Head of caudate nucleus (tissue), 42 donors: ENCODE results near the gene IAH1.
"Not testable (repeated sequence)": the region's sequence is repeated elsewhere in the genome, so short reads cannot be mapped to it uniquely, and the experiment has no call there.

ENCODE experiments used
- DNase-seq, 42 donors: peaks; one replicate each; pipeline versions ENCODE4 v3.0.0 to v3.0.0-alpha.2; 2020 to 2021; ENCODE audit warnings: mixed read lengths in 7 of 42
- intact Hi-C: fragments of 100-400 bp; cut with DNase I; formaldehyde crosslinking; loops from one replicate; pipeline ENCODE4 v1.15.0; 2022

IAH1 gene

DNA sequence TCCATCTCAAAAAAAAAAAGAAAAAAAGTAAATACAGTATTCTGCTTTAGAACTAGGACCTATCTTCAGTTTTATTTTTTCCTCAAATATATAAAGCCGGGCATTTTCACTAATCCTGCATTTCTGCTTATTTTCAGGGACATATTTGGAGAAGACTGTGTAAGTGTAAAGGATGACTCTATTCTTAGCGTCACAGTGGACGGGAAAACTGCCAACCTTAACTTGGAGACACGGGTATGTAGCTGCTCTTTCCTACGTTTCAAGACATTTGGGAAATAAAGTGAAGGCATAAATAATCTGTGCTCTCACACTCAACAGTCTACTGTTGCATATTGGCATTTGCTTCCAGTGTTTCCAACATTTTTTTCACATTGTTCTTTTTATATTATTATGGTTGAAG, 3.1 kb upstream of the IAH1 start:
- DNase-seq, result no peak
- intact Hi-C loops, result loop anchor here (10.0 kb wide), 3 partner anchors 46 to 164 kb away; partner anchors contain the start of genes ADAM17, CPSF3, ITGB1BP1 and YWHAQ

DNA sequence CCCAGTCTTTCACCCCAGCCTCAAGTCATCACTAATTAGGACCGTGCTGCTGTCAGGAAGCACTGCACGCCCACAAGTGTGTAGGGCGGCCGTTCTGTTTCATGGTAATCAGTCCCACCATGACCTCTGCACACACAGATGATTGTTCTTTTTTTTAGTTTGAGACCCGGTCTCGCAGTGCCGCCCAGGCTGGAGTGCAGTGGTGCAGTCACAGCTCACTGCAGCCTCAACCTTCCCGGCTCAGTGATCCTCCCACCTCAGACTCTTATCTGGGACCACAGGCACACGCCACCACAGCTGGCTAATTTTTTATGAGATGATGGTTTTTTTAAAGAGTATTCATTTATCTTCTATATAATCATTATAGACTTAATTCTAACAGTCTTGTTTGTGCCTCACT, 1.8 kb upstream of the IAH1 start:
- DNase-seq, result no peak
- intact Hi-C loops, result loop anchor here (10.0 kb wide), 3 partner anchors 48 to 162 kb away; partner anchors contain the start of genes ADAM17, CPSF3, ITGB1BP1 and YWHAQ

DNA sequence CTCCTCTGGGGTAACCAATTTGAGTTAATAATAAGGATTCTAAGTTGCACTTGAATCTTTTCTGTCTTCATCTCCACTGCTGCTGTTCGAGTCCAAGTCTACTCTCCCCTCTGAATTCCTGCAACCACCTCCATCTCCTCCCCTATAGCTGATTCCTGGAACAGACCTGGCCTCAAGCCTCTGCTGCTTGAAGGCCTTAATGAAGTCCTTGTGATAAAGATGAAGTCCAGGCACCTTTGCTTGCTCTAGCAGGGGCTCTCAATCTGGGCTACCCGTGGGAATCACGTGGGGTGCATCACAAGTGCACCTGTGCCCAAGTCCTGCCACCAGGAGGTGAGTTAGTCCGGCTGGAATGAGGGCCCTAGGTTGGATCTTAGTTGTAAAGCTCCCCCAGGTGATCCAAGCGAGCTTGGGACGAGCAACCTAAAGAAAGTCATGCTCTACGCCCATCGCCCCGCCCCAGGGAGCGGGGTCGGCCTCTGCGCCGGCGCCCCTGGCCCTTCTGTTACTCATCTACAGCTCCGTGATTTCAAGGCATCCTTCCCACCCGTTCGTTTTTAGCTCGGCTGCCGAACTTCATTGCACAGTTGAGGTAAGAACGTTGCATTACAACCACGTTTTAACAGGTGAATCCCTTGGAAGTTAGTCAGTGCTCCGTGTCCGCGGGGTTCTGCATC, 905 bp upstream of the IAH1 start:
- peak in 13 of 42 donors; percentile 9 to 50 (median 22) for DNase-seq
- intact Hi-C loops, result loop anchor here (10.0 kb wide), 3 partner anchors 49 to 161 kb away; partner anchors contain the start of genes ADAM17, CPSF3, ITGB1BP1 and YWHAQ

DNA sequence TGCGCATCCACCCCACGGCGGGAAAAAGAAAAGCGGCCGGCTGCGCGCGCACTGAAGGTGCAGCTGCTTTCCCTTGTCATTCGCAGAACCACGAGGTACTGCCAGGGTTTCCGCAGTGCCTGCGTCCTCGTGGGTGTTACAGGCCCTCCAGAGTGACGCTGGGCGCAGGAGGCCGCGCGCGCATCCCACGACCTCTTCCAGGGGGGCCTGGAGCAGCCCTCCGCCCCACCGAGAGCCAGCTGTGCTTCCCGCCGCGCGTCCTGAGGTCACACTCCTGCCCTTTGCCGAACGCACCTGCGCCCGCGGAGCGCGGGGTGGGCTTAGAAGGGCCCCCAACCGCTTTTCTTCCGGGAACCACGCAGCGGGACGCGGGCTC, 378 bp upstream of the IAH1 start:
- DNase-seq, result peak; percentile 56 to 90 (median 76)
- intact Hi-C loops, result loop anchor here (10.0 kb wide), 3 partner anchors 49 to 161 kb away; partner anchors contain the start of genes ADAM17, CPSF3, ITGB1BP1 and YWHAQ

DNA sequence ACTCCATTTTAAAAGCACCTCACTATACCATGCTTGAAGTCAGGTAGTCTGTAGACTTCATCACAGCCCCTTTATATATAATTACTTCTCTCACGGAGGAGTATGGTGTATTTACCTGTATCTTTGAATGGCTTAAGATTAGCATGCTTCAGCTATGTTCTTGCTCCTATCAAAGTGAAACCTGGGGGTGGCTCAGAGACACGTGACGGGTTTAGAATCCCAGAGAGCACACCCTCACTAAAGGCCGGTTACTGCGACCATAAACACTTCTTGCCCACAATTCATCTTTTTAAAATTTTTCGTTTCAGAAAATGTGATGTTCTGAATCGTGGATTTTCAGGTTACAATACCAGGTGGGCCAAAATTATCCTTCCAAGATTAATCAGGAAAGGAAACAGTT, 3.6 kb downstream of the IAH1 start:
- DNase-seq, result peak in 2 of 42 donors; percentile 21 to 56
- intact Hi-C loops, result loop anchor here (10.0 kb wide), 3 partner anchors 53 to 157 kb away; partner anchors contain the start of genes ADAM17, CPSF3, ITGB1BP1 and YWHAQ

DNA sequence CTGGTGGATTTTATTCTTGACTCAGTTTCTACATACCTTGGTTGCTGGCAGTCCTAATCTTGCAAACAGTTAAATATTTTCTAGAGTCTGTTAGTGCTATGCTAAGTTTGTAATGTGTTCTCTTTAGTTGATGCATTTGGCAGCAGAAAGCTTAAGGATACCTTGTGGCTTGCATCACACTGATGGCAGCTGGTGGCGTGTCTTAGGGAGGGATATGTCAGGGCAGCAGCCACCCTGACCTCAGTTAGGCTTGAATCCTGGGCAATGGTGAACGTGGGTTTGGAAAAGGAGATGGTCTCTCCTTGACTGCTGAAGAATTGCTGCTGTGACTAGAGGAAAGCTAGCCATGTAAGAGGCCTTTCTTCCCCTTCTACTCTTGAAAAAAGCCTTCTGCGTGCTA, 4.2 kb downstream of the IAH1 start:
- intact Hi-C loops, result loop anchor here (10.0 kb wide), 3 partner anchors 54 to 156 kb away; partner anchors contain the start of genes ADAM17, CPSF3, ITGB1BP1 and YWHAQ
- DNase-seq, result no peak

DNA sequence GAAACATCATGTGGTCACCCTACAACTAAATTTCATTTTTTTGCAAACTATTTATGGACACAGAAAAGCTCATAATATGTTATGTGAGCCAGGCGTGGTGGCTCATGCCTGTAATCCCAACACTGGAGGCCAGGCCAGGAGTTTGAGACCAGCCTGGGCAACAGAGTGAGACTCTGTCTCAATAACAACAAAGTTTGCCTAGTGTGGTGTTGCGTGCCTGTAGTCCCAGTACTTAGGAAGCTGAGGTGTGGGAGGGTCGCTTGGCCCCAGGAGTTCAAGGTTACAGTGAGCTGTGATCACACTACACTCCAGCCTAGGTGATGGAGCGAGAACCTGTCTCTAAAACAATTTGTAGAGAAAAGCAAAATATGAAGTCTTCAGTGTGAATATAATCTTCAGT, 5.8 kb downstream of the IAH1 start:
- intact Hi-C loops, result no loop called here
- DNase-seq, result no peak

DNA sequence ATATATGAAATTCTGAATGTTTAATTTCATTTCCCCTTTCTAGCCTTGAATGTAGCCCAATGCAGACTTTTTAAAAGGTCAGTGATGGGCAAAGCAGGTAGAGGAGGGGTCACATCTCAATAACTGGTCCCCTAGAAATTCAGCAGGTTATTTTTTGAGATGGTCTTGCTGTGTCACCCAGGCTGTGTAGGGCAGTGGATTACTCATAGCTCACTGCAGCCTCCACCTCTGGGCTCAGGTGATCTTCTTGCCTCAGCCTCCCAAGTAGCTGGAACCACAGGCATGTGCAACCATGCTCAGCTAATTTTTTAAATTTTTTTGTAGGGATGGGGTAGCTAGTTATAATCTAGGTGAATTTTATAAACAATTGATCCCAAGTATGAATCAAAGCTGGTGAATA, 8.8 kb downstream of the IAH1 start:
- intact Hi-C loops, result no loop called here
- DNase-seq, result no peak

DNA sequence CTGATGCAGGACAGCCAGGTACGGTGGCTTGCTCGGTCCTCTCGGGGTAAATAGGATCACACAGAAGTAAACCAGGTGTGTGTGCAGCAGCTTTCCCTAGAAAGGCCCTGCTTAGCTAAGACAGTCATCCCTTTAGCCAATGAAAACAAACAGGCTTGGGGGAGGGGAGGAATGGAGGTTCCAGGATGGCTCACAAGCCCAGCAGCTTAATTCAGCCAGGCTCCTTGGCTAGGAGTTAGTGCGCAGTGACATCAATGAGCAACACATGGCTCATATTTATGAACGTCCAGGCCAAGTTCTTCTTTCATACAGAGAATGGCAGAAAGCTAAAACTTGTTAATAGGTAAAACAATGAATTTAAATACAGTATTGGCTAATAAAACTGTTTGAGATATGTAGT, 10.2 kb downstream of the IAH1 start:
- DNase-seq, result no peak
- intact Hi-C loops, result no loop called here

DNA sequence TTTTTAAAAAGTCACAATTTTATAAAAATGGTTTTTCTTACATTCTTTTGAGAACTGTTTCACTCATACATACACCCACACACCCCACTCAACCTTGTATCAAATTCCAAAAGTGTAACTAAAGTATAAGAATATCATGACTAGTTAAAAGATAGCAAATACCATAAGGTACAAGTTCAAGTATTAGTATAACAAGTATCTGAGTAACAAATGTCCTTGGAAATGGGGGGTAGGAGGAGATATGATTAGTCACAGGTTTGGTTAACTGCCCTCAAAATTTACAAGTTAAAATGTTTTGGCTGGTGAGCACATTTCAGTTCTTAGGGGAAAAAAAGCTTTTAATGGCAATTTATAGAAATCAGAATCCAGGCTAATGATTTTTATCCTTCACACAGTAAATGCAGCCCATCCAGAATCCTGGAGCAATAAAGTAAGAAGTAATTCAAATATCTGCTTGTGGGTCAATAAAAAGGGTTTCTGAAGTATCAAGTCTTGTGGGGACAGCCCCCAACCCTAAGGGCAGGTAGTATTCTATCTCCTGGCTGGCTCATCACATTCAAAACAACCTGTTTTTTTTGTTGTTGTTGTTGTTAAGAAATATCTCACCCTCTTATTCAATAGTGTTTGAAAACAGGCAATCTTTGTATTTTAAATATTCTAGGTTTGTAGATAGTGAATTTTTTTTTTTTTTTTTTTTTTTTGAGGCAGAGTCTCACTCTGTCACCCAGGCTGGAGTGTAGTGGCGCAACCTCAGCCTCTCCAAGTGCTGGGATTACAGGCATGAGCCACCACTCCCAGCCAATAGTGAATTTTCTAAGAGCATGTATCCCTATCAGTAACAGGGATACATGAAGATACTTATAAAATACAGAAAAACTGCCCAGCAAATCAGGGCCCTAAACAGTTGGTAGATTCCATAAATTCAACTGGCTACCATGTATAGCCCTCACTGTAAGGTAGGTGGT, 14.5 kb downstream of the IAH1 start:
- intact Hi-C loops, result no loop called here
- DNase-seq, result peak in 1 of 42 donors; percentile 30

DNA sequence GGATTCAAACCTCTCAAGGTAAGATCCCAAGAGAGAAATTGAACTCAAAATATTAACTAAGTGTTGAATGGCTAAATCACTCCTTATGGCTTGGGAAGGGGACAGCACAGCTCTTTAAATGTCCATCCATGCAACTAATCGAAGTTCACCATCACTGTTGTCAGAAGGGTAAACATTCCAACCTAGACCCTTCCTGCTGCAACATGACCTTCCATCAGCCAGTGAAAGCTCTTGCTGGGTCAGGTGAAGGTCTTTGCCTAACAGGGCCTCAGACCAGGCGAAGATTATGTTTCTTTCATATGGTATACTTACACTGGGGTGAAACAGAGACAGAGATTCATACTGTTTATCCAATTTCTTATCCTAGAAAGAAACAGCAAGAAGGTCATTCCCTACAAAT, 16.4 kb downstream of the IAH1 start:
- intact Hi-C loops, result no loop called here
- DNase-seq, result no peak

DNA sequence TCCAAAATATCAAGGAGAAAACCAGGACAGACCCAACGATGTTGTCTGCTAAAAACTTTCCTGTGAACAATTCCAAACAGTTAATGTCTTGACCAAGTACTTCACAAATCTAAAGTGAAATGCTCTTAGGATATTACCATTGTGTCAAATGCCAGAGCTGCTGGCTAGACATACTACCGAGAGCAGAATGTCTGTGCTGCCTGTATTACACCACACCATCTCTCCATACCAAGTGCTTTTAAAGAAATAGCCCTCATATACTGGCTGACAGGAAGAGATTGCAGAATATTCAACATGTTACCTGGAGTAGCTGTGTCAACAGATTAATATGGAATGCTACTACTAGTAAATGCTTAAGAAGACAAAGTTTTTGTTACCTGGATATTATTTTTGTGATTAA, 18.6 kb downstream of the IAH1 start:
- no peak for DNase-seq
- intact Hi-C loops, result no loop called here

DNA sequence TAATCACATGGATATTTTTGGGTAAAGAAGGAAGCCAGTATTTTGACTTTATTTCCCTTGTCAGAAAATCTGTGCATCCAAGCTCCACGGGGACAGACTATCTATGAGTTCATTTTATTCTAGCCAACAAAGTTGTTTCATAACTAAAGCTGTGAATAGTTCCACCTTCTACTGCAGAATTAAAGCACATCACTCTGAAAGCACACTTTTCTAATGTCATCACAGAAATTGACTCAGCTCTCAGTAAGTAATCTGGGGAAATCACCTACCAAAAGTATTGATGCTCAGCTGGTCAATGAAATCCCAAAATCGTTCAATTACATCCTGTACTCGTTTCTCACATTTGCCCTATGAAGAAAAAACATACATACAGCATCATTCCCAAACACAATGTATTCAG, 19.1 kb downstream of the IAH1 start:
- intact Hi-C loops, result no loop called here
- DNase-seq, result no peak

DNA sequence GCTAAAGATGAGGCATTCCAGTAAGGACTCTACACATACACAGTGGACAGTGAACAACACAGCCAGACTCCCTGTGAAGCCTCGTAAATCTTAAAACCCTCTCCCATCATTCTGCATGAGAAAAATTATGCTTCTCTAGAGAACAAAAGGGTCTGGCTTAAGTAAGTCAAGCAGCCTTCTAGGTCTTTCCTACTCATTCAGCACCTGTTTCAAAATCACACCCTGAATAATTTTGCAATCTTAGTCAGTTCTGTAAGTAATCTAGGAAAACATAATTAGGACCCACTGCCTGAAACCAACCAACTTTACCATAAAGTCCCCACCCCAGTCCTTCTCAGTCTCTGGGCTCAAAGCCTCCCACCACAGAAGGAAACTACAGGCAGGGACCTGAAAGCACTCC, 19.7 kb downstream of the IAH1 start:
- no peak for DNase-seq
- intact Hi-C loops, result no loop called here

DNA sequence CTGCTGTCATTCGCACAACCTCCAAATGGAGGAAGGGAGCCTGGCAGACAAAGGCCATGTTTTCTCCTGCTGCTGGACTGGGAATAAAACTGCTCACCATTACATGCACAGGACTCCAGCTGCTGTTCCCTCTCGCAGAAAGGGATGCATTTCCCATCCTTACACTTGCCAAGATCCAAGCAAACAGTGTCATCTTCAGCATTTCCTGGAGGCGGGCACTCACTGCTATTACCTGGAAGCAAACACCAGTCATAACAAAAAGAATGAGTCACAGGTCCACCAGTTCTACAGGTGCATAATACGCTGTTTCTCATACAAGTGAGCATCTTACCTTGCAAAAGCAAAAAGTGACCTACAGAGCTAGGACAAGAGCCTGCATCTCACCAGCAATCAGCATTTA, 22.7 kb downstream of the IAH1 start:
- DNase-seq, result peak in 7 of 42 donors; percentile 13 to 49 (median 28)
- intact Hi-C loops, result no loop called here

DNA sequence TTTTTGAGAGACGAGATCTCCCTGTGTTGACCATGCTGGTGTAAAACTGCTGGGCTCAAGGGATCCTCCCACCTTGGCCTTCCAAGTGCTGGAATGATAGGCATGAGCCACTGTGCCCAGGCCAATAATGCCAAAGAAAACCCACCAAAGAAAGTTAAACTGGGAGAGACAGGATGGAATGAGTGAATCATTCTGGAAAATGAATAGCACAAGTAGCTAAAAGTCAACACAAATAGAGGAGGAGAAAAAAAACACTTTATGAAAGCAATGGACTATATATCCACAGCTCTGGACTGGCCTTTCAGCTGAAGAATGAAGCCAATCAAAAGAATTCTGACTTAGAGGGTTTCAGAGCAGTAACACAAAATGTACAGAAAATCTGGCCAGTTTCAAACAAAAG, 23.9 kb downstream of the IAH1 start:
- DNase-seq, result peak in 1 of 42 donors; percentile 5
- intact Hi-C loops, result no loop called here

DNA sequence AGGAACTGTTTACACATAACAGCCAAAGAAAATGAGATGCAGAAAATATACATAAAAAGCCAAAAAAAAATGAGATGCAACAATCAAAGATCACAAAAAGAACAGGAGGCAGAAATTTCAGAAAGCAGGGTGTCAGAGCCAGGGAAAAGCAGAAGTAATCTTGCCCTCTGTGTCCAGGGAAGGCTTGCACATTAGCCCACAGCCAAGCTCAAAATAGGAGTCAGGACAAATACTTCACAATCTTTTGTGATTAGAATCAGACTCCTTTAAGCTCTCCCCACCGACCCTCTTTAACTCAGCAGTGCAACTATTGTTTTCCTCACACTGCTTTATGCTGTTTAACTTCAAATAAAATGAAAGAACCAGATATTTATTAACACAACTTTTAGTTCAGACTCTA, 34.6 kb downstream of the IAH1 start:
- peak in 1 of 42 donors; percentile 35 for DNase-seq
- intact Hi-C loops, result no loop called here

DNA sequence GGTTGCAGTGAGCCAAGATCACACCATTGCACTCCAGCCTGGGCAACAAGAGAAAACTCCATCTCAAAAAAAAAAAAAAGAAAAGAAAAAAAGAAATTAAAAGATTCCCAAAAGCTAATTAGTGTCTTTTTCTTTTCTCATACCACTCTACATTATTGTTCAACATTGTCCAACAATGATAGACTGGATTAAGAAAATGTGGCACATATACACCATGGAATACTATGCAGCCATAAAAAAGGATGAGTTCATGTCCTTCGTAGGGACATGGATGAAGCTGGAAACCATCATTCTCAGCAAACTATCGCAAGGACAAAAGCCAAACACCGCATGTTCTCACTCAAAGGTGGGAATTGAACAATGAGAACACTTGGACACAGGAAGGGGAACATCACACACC, 39.6 kb downstream of the IAH1 start:
- DNase-seq, intact Hi-C loops: not testable (repeated sequence)

DNA sequence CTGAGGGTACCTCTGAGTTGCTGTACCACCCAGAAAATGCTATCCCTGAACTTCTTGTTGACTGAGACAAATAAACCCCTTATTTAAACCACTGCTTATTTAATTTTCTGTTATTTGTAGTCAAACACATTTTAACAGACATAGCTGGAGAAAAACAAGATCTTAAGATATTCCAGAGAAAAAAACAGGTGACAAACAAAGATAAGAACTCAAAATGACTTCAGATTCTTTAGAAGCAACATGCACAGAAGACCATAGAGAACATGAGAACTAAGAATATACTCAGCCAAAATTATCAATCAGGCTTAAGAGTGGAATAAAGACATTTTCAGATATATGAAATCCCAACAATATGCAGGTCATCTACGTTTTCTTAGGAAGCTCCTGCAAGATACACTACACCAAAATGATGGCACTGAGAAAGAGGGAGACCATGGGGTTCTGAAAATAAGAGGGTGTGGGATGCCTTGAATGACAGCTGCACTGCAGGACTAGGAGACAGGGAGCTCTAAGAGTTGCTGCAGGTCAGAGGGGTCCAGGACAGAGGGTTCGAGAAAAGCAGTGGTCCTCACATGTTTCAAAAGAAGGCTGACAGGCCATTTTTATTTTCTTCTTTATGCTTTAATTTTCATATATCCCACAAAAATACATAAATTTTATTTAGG, 42.9 kb downstream of the IAH1 start:
- intact Hi-C loops, result no loop called here
- no peak for DNase-seq
